SK-N-SH (cell line): ENCODE results near the gene RNF223. TPM values are rescaled to one million over a fixed set of nuclear protein-coding genes. Genes with fewer than 3 reads are reported as not detected.

ENCODE experiments used
- CTCF ChIA-PET: fragments of 300-600, 350-600 bp; formaldehyde crosslinking; extraction: SDS; loops from one replicate; lab custom pipeline; 2021; lab: Yijun Ruan, JAX
- POLR2A ChIA-PET: fragments of 350-600 bp; sonication (Branson Sonifier 250); formaldehyde crosslinking; extraction: SDS; loops from one replicate; lab custom pipeline; 2020; ENCODE audit warnings: antibody characterized with exemption, inconsistent platforms; lab: Yijun Ruan, JAX
- DNase-seq: peaks from one replicate; pipeline ENCODE4 v3.0.0; 2012
- H2AFZ ChIP-seq: fragments of 200-600 bp; sonication (generic); 2 replicates; pipeline ENCODE4 v1.8.1; 2016; ENCODE audit warnings: antibody characterized with exemption, mild to moderate bottlenecking, low read depth
- H3F3A ChIP-seq: fragments of 200-600 bp; sonication (generic); replicated peaks from 2 replicates; pipeline ENCODE3; 2016; ENCODE audit warnings: antibody characterized with exemption, mild to moderate bottlenecking; ENCODE audit not compliant: insufficient read depth
- H3K27ac ChIP-seq, 2 experiments: fragments of 200-500 bp in 1 of 2; fragments of 200-600 bp in 1 of 2; sonication (Bioruptor generic) in 1 of 2; sonication (generic), shearing (Covaris generic) in 1 of 2; 2 replicates each; pipeline versions ENCODE4 v1.5.1 to v1.6.1; 2014 to 2016; ENCODE audit warnings: low read depth in 2 of 2, inconsistent platforms in 1 of 2, low read length in 1 of 2, mild to moderate bottlenecking in 1 of 2, mixed read lengths in 1 of 2
- H3K27me3 ChIP-seq: fragments of 200-600 bp; sonication (generic), shearing (Covaris generic); 2 replicates; pipeline ENCODE4 v1.6.1; 2016; ENCODE audit warnings: mixed run types; ENCODE audit not compliant: insufficient read depth
- H3K36me3 ChIP-seq, 2 experiments: fragments of 200-500 bp in 1 of 2; fragments of 200-600 bp in 1 of 2; sonication (Bioruptor generic) in 1 of 2; sonication (generic) in 1 of 2; replicated peaks in 1 of 2; 2 replicates each; pipeline versions ENCODE3 to v1.5.1; 2014 to 2016; ENCODE audit warnings: low read length in 1 of 2, mild to moderate bottlenecking in 1 of 2; ENCODE audit not compliant: insufficient read depth in 2 of 2, control insufficient read depth in 1 of 2
- H3K4me1 ChIP-seq, 2 experiments: fragments of 200-500 bp in 1 of 2; fragments of 200-600 bp in 1 of 2; sonication (Bioruptor generic) in 1 of 2; sonication (generic), shearing (Covaris generic) in 1 of 2; 2 replicates each; pipeline versions ENCODE4 v1.5.1 to v1.6.1; 2014 to 2016; ENCODE audit warnings: low read depth in 1 of 2, low read length in 1 of 2, mixed run types in 1 of 2; ENCODE audit not compliant: insufficient read depth in 2 of 2, control insufficient read depth in 1 of 2
- H3K4me2 ChIP-seq: fragments of 200-600 bp; sonication (generic), shearing (Covaris generic); 2 replicates; pipeline ENCODE4 v1.6.1; 2017; ENCODE audit warnings: mixed run types
- H3K4me3 ChIP-seq, 2 experiments: fragments of 200-500 bp in 1 of 2; fragments of 200-600 bp in 1 of 2; sonication (Bioruptor generic) in 1 of 2; sonication (generic), shearing (Covaris generic) in 1 of 2; 2 replicates each; pipeline versions ENCODE4 v1.5.1 to v1.8.1; 2014 to 2016; ENCODE audit warnings: low read depth in 2 of 2, inconsistent platforms in 1 of 2, low read length in 1 of 2, mild to moderate bottlenecking in 1 of 2, mixed read lengths in 1 of 2, moderate library complexity in 1 of 2
- H3K79me2 ChIP-seq: fragments of 200-600 bp; sonication (generic); 2 replicates; pipeline ENCODE4 v1.8.1; 2017; ENCODE audit warnings: mild to moderate bottlenecking; ENCODE audit not compliant: insufficient read depth
- H3K9ac ChIP-seq: fragments of 200-600 bp; sonication (generic); 2 replicates; pipeline ENCODE4 v1.6.1; 2017; ENCODE audit warnings: mixed run types
- H3K9me2 ChIP-seq: fragments of 200-600 bp; sonication (generic); 2 replicates; pipeline ENCODE4 v1.6.1; 2017; ENCODE audit warnings: mixed run types
- H3K9me3 ChIP-seq: fragments of 200-600 bp; sonication (generic); 2 replicates; pipeline ENCODE4 v1.6.1; 2017; ENCODE audit warnings: mixed run types, mild to moderate bottlenecking, moderate library complexity
- H4K20me1 ChIP-seq: fragments of 200-600 bp; sonication (generic); 2 replicates; pipeline ENCODE4 v1.6.1; 2017; ENCODE audit warnings: mild to moderate bottlenecking, mixed run types; ENCODE audit not compliant: insufficient read depth
- FOSL2 ChIP-seq: IDR thresholded peaks from 2 replicates; pipeline ENCODE4 v1.4.0; 2012; ENCODE audit warnings: low read depth, mild to moderate bottlenecking, moderate library complexity, borderline replicate concordance
- GABPA ChIP-seq: IDR thresholded peaks from 2 replicates; pipeline ENCODE4 v1.4.0; 2012; ENCODE audit warnings: low read depth, mild to moderate bottlenecking
- GATA2 ChIP-seq: sonication (generic); formaldehyde crosslinking; IDR thresholded peaks from 2 replicates; pipeline ENCODE4 v1.5.0; 2020; ENCODE audit warnings: mild to moderate bottlenecking, missing genetic modification reagents
- MEF2A ChIP-seq: IDR thresholded peaks from 2 replicates; pipeline ENCODE4 v1.4.0; 2012; ENCODE audit warnings: low read depth, borderline replicate concordance
- MXI1 ChIP-seq: IDR thresholded peaks from 2 replicates; pipeline ENCODE4 v1.6.1; 2012; ENCODE audit warnings: mild to moderate bottlenecking, low read depth, low read length, improper control_type of control experiment
- RFX5 ChIP-seq: IDR thresholded peaks from 2 replicates; pipeline ENCODE4 v1.6.1; 2012; ENCODE audit warnings: mild to moderate bottlenecking, improper control_type of control experiment, low read length
- RXRA ChIP-seq: IDR thresholded peaks from 2 replicates; pipeline ENCODE4 v1.4.0; 2012; ENCODE audit warnings: low read depth, mild to moderate bottlenecking, borderline replicate concordance
- SMC3 ChIP-seq: IDR thresholded peaks from 2 replicates; pipeline ENCODE4 v1.6.1; 2012; ENCODE audit warnings: low read depth, low read length, improper control_type of control experiment
- TAF1 ChIP-seq: IDR thresholded peaks from 2 replicates; pipeline ENCODE4 v1.6.1; 2012; ENCODE audit warnings: low read depth, mild to moderate bottlenecking, low read length, moderate library complexity, borderline replicate concordance
- TCF12 ChIP-seq: IDR thresholded peaks from 2 replicates; pipeline ENCODE4 v1.4.0; 2012
- WGBS: methylation state at CpG from one replicate; pipeline ENCODE4 v1.1.6; 2017; ENCODE audit warnings: low lambda C conversion rate; 5-methylcytosine and 5-hydroxymethylcytosine counted together
- polyA plus RNA-seq, 3 experiments: library from polyadenylated mRNA; depleted of rRNA; stranded (reverse); fragments of >200 nt; gene quantifications; 2 replicates each; pipeline ENCODE4 v1.2.3, GENCODE V29; 2012
- TF ChIP-seq, protein P1 (sequence below): fragments of 200-600 bp; sonication (generic); IDR thresholded peaks from 2 replicates; pipeline ENCODE4 v1.6.1; 2017; ENCODE audit warnings: antibody characterized with exemption, mild to moderate bottlenecking, moderate library complexity
- TF ChIP-seq, protein P2 (sequence below): IDR thresholded peaks from 2 replicates; pipeline ENCODE4 v1.4.0; 2012; ENCODE audit warnings: low read depth, borderline replicate concordance
- TF ChIP-seq, protein P3 (sequence below): fragments of 150-350 bp; IDR thresholded peaks from 2 replicates; pipeline ENCODE4 v1.6.1; 2016; ENCODE audit warnings: mild to moderate bottlenecking, low read depth, low read length

Gene RNF223
- polyA plus RNA-seq, 1 of the 3 experiments (the other 2 are of a cell fraction), result not detected

DNA sequence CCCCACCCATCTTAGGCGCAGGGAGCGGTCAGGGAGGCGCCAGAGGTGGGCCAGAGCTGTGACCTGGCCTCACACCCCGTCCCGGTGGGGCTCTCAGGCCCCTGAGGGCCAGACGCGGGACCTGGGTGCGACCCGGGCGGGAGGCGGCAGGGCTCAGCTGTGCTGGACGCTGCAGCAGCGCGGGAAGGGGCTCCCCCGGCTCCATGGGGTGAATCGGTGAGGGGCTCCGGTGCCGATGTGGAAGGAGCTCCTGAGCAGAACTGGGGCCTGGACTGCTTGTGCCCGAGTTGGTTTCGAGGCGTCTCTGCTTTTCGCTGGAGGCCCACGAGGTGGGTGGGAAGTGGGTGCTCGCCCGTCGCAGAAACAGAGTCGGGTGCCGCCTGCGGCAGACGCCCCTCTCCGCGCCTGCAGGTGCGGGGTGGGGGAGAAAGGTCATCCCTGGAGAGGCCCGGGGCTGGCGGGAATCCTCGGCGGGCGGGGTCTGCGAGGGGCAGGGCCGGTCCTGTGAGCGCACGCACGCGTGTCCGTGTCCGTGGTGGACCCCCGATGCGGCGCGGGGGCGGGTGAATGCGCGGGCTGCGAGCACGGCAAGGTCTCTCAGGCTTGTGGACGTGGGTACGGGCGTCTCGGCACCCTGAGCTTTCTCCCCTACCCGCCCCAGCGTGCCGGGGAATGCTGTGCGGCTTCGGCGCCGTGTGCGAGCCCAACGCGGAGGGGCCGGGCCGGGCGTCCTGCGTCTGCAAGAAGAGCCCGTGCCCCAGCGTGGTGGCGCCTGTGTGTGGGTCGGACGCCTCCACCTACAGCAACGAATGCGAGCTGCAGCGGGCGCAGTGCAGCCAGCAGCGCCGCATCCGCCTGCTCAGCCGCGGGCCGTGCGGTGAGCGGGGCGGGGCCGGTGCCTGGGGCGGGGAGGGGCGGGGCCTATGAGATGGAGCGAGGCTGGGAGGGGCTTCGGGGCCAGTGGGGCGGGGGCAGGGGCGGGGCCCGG, 33.8 kb downstream of the RNF223 start:
- no peaks in the 10 kb centered on the region for H3K79me2 ChIP-seq
- H3K4me2 ChIP-seq, result peak overlapping the region; percentile 78
- 30% methylated on average over 5 of the region's 99 CpGs for WGBS
- H2AFZ ChIP-seq, result no peak overlapping the region
- peak; percentile 98 for DNase-seq
- H3K36me3 ChIP-seq, result peaks cover 0 to 10% of the 10 kb centered on the region in 2 experiments
- no peaks in the 10 kb centered on the region for H3F3A ChIP-seq
- no peak overlapping the region for H3K9ac ChIP-seq
- peaks cover 0 to 18% of the 10 kb centered on the region in 2 experiments; a peak in 1 of 4 replicates for H3K4me1 ChIP-seq
- POLR2A ChIA-PET, result interaction anchor here (0.8 kb wide), 1 partner anchor 35 kb away, joined by 4 read pairs; no protein-coding TSS in a partner anchor
- H3K4me3 ChIP-seq, result peak overlapping the region; percentile 39 to 41; a peak in 3 of 4 replicates
- H4K20me1 ChIP-seq, result peaks cover 21% of the 10 kb centered on the region
- no peaks in the 10 kb centered on the region for H3K9me2 ChIP-seq
- CTCF ChIA-PET, result interaction anchor here (0.7 to 4.5 kb wide), 10 partner anchors 8 to 175 kb away, joined by 3 to 43 read pairs (median 7); partner anchors contain the start of gene ISG15
- no peak for TF ChIP-seq TAF1
- TF ChIP-seq, protein P1, sequence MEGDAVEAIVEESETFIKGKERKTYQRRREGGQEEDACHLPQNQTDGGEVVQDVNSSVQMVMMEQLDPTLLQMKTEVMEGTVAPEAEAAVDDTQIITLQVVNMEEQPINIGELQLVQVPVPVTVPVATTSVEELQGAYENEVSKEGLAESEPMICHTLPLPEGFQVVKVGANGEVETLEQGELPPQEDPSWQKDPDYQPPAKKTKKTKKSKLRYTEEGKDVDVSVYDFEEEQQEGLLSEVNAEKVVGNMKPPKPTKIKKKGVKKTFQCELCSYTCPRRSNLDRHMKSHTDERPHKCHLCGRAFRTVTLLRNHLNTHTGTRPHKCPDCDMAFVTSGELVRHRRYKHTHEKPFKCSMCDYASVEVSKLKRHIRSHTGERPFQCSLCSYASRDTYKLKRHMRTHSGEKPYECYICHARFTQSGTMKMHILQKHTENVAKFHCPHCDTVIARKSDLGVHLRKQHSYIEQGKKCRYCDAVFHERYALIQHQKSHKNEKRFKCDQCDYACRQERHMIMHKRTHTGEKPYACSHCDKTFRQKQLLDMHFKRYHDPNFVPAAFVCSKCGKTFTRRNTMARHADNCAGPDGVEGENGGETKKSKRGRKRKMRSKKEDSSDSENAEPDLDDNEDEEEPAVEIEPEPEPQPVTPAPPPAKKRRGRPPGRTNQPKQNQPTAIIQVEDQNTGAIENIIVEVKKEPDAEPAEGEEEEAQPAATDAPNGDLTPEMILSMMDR, result 0 out of 2 replicates have a peak, but pooled peaks have one; percentile 8
- no peaks in the 10 kb centered on the region for H3K27me3 ChIP-seq
- no peaks in the 10 kb centered on the region for H3K9me3 ChIP-seq
- H3K27ac ChIP-seq, result no peak overlapping the region

DNA sequence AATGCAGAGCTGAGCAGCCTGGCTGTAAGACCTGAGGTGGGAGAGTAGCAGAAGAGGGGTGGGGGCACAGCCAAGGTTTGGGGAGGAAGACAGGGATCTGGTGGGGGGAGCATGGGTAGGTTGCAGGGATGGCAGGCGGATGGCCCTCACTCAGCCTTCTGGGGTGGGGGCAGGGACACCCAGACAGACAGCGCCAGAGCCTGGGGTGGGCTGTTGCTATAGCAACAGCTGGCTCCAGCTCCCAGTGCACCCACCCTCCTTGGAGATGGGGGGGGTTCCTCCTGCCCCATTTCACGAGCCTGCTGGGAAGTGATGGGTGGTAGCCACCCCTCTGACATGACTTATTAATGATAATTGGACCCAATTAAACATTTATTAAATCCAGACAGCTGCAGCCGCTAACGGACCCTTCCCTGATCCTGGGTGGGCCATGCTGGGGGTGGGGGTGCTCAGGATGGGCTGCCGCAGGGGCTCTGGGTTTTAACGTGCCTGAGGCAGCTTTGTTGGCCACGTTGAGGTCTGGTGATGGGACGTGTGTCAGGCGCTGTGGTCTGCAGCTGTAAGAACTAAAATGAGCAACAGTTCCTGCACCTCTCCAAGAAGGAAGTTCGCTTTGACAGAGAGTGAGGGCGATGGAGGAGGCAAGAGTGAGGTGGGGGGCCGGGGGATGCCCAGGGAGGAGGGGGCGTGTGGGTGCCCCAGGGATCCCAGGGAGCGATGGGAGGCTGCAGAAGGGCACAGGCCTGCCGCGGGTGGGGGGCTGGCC, 34.8 kb downstream of the RNF223 start:
- Histone ChIP-seq H3K9ac (no peak overlapping the region), H2AFZ (no peak overlapping the region), H3K27me3 (no peaks in the 10 kb centered on the region), H4K20me1 (peaks cover 26% of the 10 kb centered on the region), H3K36me3 (peaks cover 0 to 5% of the 10 kb centered on the region in 2 experiments), H3K9me2 (no peaks in the 10 kb centered on the region), H3K4me2 (no peak overlapping the region), H3K27ac (no peak overlapping the region), H3K79me2 (no peaks in the 10 kb centered on the region), H3K4me1 (peaks cover 0 to 18% of the 10 kb centered on the region in 2 experiments; a peak in 1 of 4 replicates), H3F3A (no peaks in the 10 kb centered on the region), H3K4me3 (no peak overlapping the region), H3K9me3 (no peaks in the 10 kb centered on the region)
- DNase-seq, result no peak
- ChIA-PET POLR2A (interaction anchor here (0.8 kb wide), 1 partner anchor 34 kb away, joined by 4 read pairs; no protein-coding TSS in a partner anchor), CTCF (interaction anchor here (0.8 to 4.5 kb wide), 9 partner anchors 7 to 211 kb away, joined by 3 to 43 read pairs (median 8); no protein-coding TSS in a partner anchor)
- WGBS, result 46% methylated on average over 17 of the region's 17 CpGs
- TF ChIP-seq MXI1 (no peak), GABPA (no peak), FOSL2 (no peak), RXRA (no peak), SMC3 (no peak), GATA2 (CRISPR knock-in tag) (no peak), RFX5 (no peak), MEF2A (no peak), TCF12 (no peak)
- TF ChIP-seq, protein P2, sequence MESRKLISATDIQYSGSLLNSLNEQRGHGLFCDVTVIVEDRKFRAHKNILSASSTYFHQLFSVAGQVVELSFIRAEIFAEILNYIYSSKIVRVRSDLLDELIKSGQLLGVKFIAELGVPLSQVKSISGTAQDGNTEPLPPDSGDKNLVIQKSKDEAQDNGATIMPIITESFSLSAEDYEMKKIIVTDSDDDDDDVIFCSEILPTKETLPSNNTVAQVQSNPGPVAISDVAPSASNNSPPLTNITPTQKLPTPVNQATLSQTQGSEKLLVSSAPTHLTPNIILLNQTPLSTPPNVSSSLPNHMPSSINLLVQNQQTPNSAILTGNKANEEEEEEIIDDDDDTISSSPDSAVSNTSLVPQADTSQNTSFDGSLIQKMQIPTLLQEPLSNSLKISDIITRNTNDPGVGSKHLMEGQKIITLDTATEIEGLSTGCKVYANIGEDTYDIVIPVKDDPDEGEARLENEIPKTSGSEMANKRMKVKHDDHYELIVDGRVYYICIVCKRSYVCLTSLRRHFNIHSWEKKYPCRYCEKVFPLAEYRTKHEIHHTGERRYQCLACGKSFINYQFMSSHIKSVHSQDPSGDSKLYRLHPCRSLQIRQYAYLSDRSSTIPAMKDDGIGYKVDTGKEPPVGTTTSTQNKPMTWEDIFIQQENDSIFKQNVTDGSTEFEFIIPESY, result no peak
- TF ChIP-seq, protein P3, sequence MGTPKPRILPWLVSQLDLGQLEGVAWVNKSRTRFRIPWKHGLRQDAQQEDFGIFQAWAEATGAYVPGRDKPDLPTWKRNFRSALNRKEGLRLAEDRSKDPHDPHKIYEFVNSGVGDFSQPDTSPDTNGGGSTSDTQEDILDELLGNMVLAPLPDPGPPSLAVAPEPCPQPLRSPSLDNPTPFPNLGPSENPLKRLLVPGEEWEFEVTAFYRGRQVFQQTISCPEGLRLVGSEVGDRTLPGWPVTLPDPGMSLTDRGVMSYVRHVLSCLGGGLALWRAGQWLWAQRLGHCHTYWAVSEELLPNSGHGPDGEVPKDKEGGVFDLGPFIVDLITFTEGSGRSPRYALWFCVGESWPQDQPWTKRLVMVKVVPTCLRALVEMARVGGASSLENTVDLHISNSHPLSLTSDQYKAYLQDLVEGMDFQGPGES, result no peak
